ENCODE measurements around the gene SCN2A. TPM values are rescaled to one million over a fixed set of nuclear protein-coding genes. Genes with fewer than 3 reads are reported as not detected.

SCN2A gene
- total RNA-seq, 1 experiment from 2014 or later = 0.39 TPM

GRCh38 chr2:165208094-165208493 is 31.1 kb upstream of the SCN2A start:
- H3K36me3 Mint-ChIP-seq = no peaks in the 10 kb centered on the region

More at GRCh38 chr2:165208094-165208493, 31.1 kb upstream of the SCN2A start:
- Mint-ChIP-seq H3K27me3 (ENCODE audit: low read depth) (no peaks in the 10 kb centered on the region), H3K27ac (no peak overlapping the region), H3K4me3 (no peak overlapping the region), H3K9me3 (peaks cover 4% of the 10 kb centered on the region), H3K4me1 (peaks cover 12% of the 10 kb centered on the region)
- CTCF ChIA-PET = interaction anchor here (1.2 to 1.5 kb wide), 2 partner anchors 190 to 215 kb away, joined by 3 to 4 read pairs; no protein-coding TSS in a partner anchor
- no peak for TF ChIP-seq PREB (CRISPR knock-in tag; IDR thresholded peaks at IDR 0.05; ENCODE audit: borderline replicate concordance)
- no peak for TF ChIP-seq ZNF281 (CRISPR knock-in tag; IDR thresholded peaks at IDR 0.05)
- no peak for TF ChIP-seq CREM (CRISPR knock-in tag; IDR thresholded peaks at IDR 0.05)
- no peak for TF ChIP-seq GABPB1 (CRISPR knock-in tag; IDR thresholded peaks at IDR 0.05)
- no peak for TF ChIP-seq NR1H2 (CRISPR knock-in tag; IDR thresholded peaks at IDR 0.05)
- TF ChIP-seq ELF4 (CRISPR knock-in tag; IDR thresholded peaks at IDR 0.05; ENCODE audit: low read depth) = no peak
- TF ChIP-seq, protein P1, sequence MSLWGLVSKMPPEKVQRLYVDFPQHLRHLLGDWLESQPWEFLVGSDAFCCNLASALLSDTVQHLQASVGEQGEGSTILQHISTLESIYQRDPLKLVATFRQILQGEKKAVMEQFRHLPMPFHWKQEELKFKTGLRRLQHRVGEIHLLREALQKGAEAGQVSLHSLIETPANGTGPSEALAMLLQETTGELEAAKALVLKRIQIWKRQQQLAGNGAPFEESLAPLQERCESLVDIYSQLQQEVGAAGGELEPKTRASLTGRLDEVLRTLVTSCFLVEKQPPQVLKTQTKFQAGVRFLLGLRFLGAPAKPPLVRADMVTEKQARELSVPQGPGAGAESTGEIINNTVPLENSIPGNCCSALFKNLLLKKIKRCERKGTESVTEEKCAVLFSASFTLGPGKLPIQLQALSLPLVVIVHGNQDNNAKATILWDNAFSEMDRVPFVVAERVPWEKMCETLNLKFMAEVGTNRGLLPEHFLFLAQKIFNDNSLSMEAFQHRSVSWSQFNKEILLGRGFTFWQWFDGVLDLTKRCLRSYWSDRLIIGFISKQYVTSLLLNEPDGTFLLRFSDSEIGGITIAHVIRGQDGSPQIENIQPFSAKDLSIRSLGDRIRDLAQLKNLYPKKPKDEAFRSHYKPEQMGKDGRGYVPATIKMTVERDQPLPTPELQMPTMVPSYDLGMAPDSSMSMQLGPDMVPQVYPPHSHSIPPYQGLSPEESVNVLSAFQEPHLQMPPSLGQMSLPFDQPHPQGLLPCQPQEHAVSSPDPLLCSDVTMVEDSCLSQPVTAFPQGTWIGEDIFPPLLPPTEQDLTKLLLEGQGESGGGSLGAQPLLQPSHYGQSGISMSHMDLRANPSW (CRISPR knock-in tag; conservative IDR thresholded peaks at IDR 0.05; ENCODE audit: low read depth) = no peak
- TF ChIP-seq JAZF1 (CRISPR knock-in tag; IDR thresholded peaks at IDR 0.05) = no peak
- TF ChIP-seq, protein P2, sequence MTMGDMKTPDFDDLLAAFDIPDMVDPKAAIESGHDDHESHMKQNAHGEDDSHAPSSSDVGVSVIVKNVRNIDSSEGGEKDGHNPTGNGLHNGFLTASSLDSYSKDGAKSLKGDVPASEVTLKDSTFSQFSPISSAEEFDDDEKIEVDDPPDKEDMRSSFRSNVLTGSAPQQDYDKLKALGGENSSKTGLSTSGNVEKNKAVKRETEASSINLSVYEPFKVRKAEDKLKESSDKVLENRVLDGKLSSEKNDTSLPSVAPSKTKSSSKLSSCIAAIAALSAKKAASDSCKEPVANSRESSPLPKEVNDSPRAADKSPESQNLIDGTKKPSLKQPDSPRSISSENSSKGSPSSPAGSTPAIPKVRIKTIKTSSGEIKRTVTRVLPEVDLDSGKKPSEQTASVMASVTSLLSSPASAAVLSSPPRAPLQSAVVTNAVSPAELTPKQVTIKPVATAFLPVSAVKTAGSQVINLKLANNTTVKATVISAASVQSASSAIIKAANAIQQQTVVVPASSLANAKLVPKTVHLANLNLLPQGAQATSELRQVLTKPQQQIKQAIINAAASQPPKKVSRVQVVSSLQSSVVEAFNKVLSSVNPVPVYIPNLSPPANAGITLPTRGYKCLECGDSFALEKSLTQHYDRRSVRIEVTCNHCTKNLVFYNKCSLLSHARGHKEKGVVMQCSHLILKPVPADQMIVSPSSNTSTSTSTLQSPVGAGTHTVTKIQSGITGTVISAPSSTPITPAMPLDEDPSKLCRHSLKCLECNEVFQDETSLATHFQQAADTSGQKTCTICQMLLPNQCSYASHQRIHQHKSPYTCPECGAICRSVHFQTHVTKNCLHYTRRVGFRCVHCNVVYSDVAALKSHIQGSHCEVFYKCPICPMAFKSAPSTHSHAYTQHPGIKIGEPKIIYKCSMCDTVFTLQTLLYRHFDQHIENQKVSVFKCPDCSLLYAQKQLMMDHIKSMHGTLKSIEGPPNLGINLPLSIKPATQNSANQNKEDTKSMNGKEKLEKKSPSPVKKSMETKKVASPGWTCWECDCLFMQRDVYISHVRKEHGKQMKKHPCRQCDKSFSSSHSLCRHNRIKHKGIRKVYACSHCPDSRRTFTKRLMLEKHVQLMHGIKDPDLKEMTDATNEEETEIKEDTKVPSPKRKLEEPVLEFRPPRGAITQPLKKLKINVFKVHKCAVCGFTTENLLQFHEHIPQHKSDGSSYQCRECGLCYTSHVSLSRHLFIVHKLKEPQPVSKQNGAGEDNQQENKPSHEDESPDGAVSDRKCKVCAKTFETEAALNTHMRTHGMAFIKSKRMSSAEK (CRISPR knock-in tag; IDR thresholded peaks at IDR 0.05; ENCODE audit: borderline replicate concordance) = no peak
- no peak for TF ChIP-seq NR3C1 (CRISPR knock-in tag; conservative IDR thresholded peaks at IDR 0.05; ENCODE audit: low read depth)
- TF ChIP-seq FOXJ3 (CRISPR knock-in tag; IDR thresholded peaks at IDR 0.05; ENCODE audit: borderline replicate concordance) = no peak
- no peak for TF ChIP-seq ZNF396 (CRISPR knock-in tag; IDR thresholded peaks at IDR 0.05; ENCODE audit: borderline replicate concordance)
- no peak for TF ChIP-seq CTCF (IDR thresholded peaks at IDR 0.05)
- no peak for TF ChIP-seq NR2C2 (CRISPR knock-in tag; IDR thresholded peaks at IDR 0.05)
- TF ChIP-seq MYBL2 (CRISPR knock-in tag; IDR thresholded peaks at IDR 0.05) = no peak
- no peak for TF ChIP-seq ATF2 (CRISPR knock-in tag; IDR thresholded peaks at IDR 0.05; ENCODE audit: borderline replicate concordance, low read depth)
- no peak for TF ChIP-seq TP53 (CRISPR knock-in tag; IDR thresholded peaks at IDR 0.05)
- TF ChIP-seq FOXP1 (CRISPR knock-in tag; IDR thresholded peaks at IDR 0.05; ENCODE audit: borderline replicate concordance) = no peak
- no peak for DNase-seq (ENCODE audit: low spot score)
- no peak for ATAC-seq
- POLR2A ChIA-PET = interaction anchor here (0.5 kb wide), 1 partner anchor 47 kb away, joined by 3 read pairs; no protein-coding TSS in a partner anchor

Data from WTC11 (cell line).